Endothelial cell of umbilical vein (primary cell): ENCODE measurements around the gene KLK8. TPM values are rescaled to one million over a fixed set of nuclear protein-coding genes. Genes with fewer than 3 reads are reported as not detected.

Experiments used
- Bru-seq: library from RNA; stranded (reverse); fragments of 400-500 nt; gene quantifications from one replicate; lab custom pipeline; 2021; lab: Mats Ljungman, UMichigan
- BruChase-seq, 2 experiments: library from RNA; stranded (reverse); fragments of 400-500 nt; gene quantifications; one replicate each; lab custom pipeline; 2021; lab: Mats Ljungman, UMichigan
- BruUV-seq: library from RNA; stranded (reverse); fragments of 400-500 nt; replicated peaks from 2 replicates; lab custom pipeline; 2021; lab: Mats Ljungman, UMichigan
- CTCF ChIA-PET: fragments of 300-600, 350-600 bp; sonication (Branson Sonifier 250); formaldehyde crosslinking; loops from one replicate; lab custom pipeline; 2021; ENCODE audit warnings: antibody characterized with exemption, inconsistent platforms; lab: Charles Lee
- POLR2A ChIA-PET: fragments of 300-600, 350-600 bp; sonication (Branson Sonifier 250); formaldehyde crosslinking; loops from one replicate; lab custom pipeline; 2021; ENCODE audit warnings: antibody characterized with exemption, inconsistent platforms; lab: Charles Lee
- DNase-seq: peaks from one replicate; pipeline ENCODE4 v3.0.0-alpha.2; 2011; ENCODE audit warnings: low read depth, low spot score
- FAIRE-seq: peaks from 2 replicates; lab custom pipeline; 2011; peaks lifted over from hg19 to GRCh38; lab: Jason Lieb, UNC
- H2AFZ ChIP-seq: 2 replicates; pipeline ENCODE4 v1.6.0; 2012; ENCODE audit warnings: low read depth, low read length, control low read depth, inconsistent platforms
- H3K27ac ChIP-seq: 2 replicates; pipeline ENCODE4 v1.5.1; 2011; ENCODE audit warnings: low read depth, mild to moderate bottlenecking, control low read depth, low read length, moderate library complexity; ENCODE audit not compliant: insufficient read depth
- H3K27me3 ChIP-seq, 2 experiments: 2 replicates each; pipeline versions ENCODE4 v1.6.0 to v1.6.1; 2011; ENCODE audit warnings: low read length in 2 of 2, mixed read lengths in 1 of 2; ENCODE audit not compliant: control insufficient read depth in 2 of 2, insufficient read depth in 2 of 2
- H3K36me3 ChIP-seq, 2 experiments: 2 replicates in 1 of 2; 3 replicates in 1 of 2; pipeline ENCODE4 v1.5.1; 2011; ENCODE audit warnings: low read length in 2 of 2, mild to moderate bottlenecking in 1 of 2, moderate library complexity in 1 of 2; ENCODE audit not compliant: control insufficient read depth in 2 of 2, insufficient read depth in 2 of 2; ENCODE audit errors: extremely low read depth in 1 of 2
- H3K4me1 ChIP-seq: 3 replicates; pipeline ENCODE4 v1.5.1; 2011; ENCODE audit warnings: mild to moderate bottlenecking, low read length; ENCODE audit not compliant: control insufficient read depth, insufficient read depth; ENCODE audit errors: extremely low read depth
- H3K4me2 ChIP-seq: 2 replicates; pipeline ENCODE4 v1.6.1; 2011; ENCODE audit warnings: low read length, control low read depth, mixed read lengths; ENCODE audit not compliant: insufficient read depth
- H3K4me3 ChIP-seq, 3 experiments: fragments of 200-600 bp in 1 of 3; sonication (generic), shearing (Covaris generic) in 1 of 3; replicated peaks in 1 of 3; 2 replicates each; pipeline ENCODE4 v1.5.1; 2011 to 2016; ENCODE audit warnings: control low read depth in 3 of 3, low read length in 3 of 3, mild to moderate bottlenecking in 2 of 3, inconsistent platforms in 1 of 3, low read depth in 1 of 3, moderate library complexity in 1 of 3; ENCODE audit not compliant: insufficient read depth in 1 of 3
- H3K79me2 ChIP-seq: 2 replicates; pipeline ENCODE4 v1.6.0; 2012; ENCODE audit warnings: low read length, inconsistent platforms; ENCODE audit not compliant: control insufficient read depth, insufficient read depth
- H3K9ac ChIP-seq: replicated peaks from 2 replicates; pipeline ENCODE3; 2011; ENCODE audit warnings: low read length, control low read depth; ENCODE audit not compliant: insufficient read depth; ENCODE audit errors: extremely low read depth
- H3K9me1 ChIP-seq: replicated peaks from 3 replicates; pipeline ENCODE4 v1.6.0; 2011; ENCODE audit warnings: mild to moderate bottlenecking, low read length; ENCODE audit not compliant: control insufficient read depth, insufficient read depth; ENCODE audit errors: extremely low read depth
- H3K9me3 ChIP-seq: replicated peaks from 2 replicates; pipeline ENCODE4 v1.5.1; 2012; ENCODE audit warnings: low read length, inconsistent platforms; ENCODE audit not compliant: control insufficient read depth, insufficient read depth
- H4K20me1 ChIP-seq: replicated peaks from 2 replicates; pipeline ENCODE3; 2011; ENCODE audit warnings: mild to moderate bottlenecking, low read length; ENCODE audit not compliant: control insufficient read depth, insufficient read depth; ENCODE audit errors: extremely low read depth
- CTCF ChIP-seq, 2 donors: IDR thresholded peaks; 1 replicate in 1 of 2; 2 replicates in 1 of 2; pipeline ENCODE4 v1.5.1; 2011; ENCODE audit warnings: low read length in 2 of 2, mild to moderate bottlenecking in 2 of 2, moderate library complexity in 2 of 2, control low read depth in 1 of 2, inconsistent platforms in 1 of 2, low read depth in 1 of 2; ENCODE audit not compliant: insufficient read depth in 1 of 2; ENCODE audit errors: extremely low read depth in 1 of 2
- EZH2 ChIP-seq: IDR thresholded peaks from 2 replicates; pipeline ENCODE4 v1.6.1; 2012; ENCODE audit warnings: borderline replicate concordance, low read depth, mild to moderate bottlenecking, moderate library complexity, low read length, inconsistent platforms; ENCODE audit not compliant: severe bottlenecking
- FOS ChIP-seq: IDR thresholded peaks from 2 replicates; pipeline ENCODE4 v1.6.1; 2011; ENCODE audit warnings: mild to moderate bottlenecking, low read length, moderate library complexity, borderline replicate concordance; ENCODE audit not compliant: insufficient read depth
- GATA2 ChIP-seq: IDR thresholded peaks from 2 replicates; pipeline ENCODE4 v1.7.0; 2011; ENCODE audit warnings: low read depth, mild to moderate bottlenecking, moderate library complexity, mixed read lengths, low read length; ENCODE audit not compliant: insufficient read length, insufficient read depth
- JUN ChIP-seq: IDR thresholded peaks from 2 replicates; pipeline ENCODE4 v1.6.1; 2011; ENCODE audit warnings: borderline replicate concordance, low read depth; ENCODE audit not compliant: insufficient read length, insufficient read depth
- MAX ChIP-seq: IDR thresholded peaks from 2 replicates; pipeline ENCODE4 v1.6.1; 2011; ENCODE audit not compliant: insufficient read depth, insufficient read length
- MYC ChIP-seq: IDR thresholded peaks from one replicate; pipeline ENCODE4 v1.6.1; 2011; ENCODE audit warnings: mild to moderate bottlenecking, low read depth, low read length
- POLR2A ChIP-seq: IDR thresholded peaks from 2 replicates; pipeline ENCODE4 v1.6.1; 2012; ENCODE audit warnings: low read depth, mild to moderate bottlenecking, control low read depth, low read length
- POLR2AphosphoS5 ChIP-seq: IDR thresholded peaks from 2 replicates; pipeline ENCODE4 v1.6.1; 2012; ENCODE audit warnings: low read depth, mild to moderate bottlenecking, control low read depth, low read length, moderate library complexity; ENCODE audit not compliant: insufficient read depth
- dilution Hi-C: fragments of 300-500 bp; cut with MboI; formaldehyde crosslinking; loops from one replicate; pipeline ENCODE4 v1.15.0; 2019; ENCODE audit warnings: low sequenced_read_pairs; ENCODE audit not compliant: extremely low pct_ligation_motif_present
- intact Hi-C: fragments of 100-400 bp; cut with micrococcal nuclease; formaldehyde crosslinking; loops from one replicate; pipeline ENCODE4 v1.10.0; 2022
- long read RNA-seq: library from polyadenylated mRNA; stranded (forward); transcript quantifications from one replicate; pipeline ENCODE4 v2.0.0, GENCODE V29; 2021
- polyA minus RNA-seq, 3 experiments: library from RNA; depleted of rRNA, polyadenylated mRNA; stranded (reverse); fragments of >200 nt; gene quantifications; 1 replicate in 1 of 3; 2 replicates in 2 of 3; pipeline ENCODE4 v1.2.3, GENCODE V29; 2011
- polyA plus RNA-seq, 4 experiments: library from polyadenylated mRNA; depleted of rRNA in 3 of 4; stranded (reverse) in 3 of 4; unstranded in 1 of 4; fragments of >200 nt; gene quantifications; 2 replicates each; pipeline versions ENCODE4 v1.2.1 to v1.2.3, GENCODE V29; 2011 to 2012; ENCODE audit warnings: missing spikeins in 1 of 4
- total RNA-seq: library from RNA; stranded (reverse); gene quantifications from 2 replicates; pipeline ENCODE4 v1.2.3, GENCODE V29; 2021

The KLK8 gene
- total RNA-seq = not detected in 2 replicates
- polyA plus RNA-seq = not detected in 2 replicates
- not detected in 2 replicates for polyA plus RNA-seq (2011; cell fraction: cytosol; rRNA removed)
- not detected in 2 replicates for polyA plus RNA-seq (2011; cell fraction: nucleus; rRNA removed)
- polyA plus RNA-seq (2012) = not detected in 2 replicates
- not detected in 2 replicates for polyA minus RNA-seq
- not detected for polyA minus RNA-seq (2011; cell fraction: cytosol; rRNA and poly(A)+ RNA removed)
- not detected in 2 replicates for polyA minus RNA-seq (2011; cell fraction: nucleus; rRNA and poly(A)+ RNA removed)
- Bru-seq, nascent RNA = not detected
- not detected for BruChase-seq, experiment 1, labeled RNA remaining after a 6-hour chase
- not detected for BruChase-seq, experiment 2, labeled RNA remaining after a 2-hour chase
- long read RNA-seq = 0 reads

GRCh38 chr19:51001515-51001914 lies at the start of gene KLK8:
KLK8 (minus strand) TSS chr19:51001604; CDS start chr19:51001167, 437 bp downstream.
- ChIA-PET CTCF (no interaction called here), POLR2A (no interaction called here)
- Histone ChIP-seq H3K9me3 (no peaks in the 10 kb centered on the region), H3K79me2 (no peaks in the 10 kb centered on the region), H3K27ac (no peak within 1 kb of the TSS), H4K20me1 (no peaks in the 10 kb centered on the region), H3K4me2 (no peak within 1 kb of the TSS), H3K9ac (no peak within 1 kb of the TSS), H3K4me3 (no peak within 1 kb of the TSS), H3K27me3 (no peaks in the 10 kb centered on the region), H3K4me1 (no peaks in the 10 kb centered on the region), H2AFZ (no peak within 1 kb of the TSS), H3K36me3 (no peaks in the 10 kb centered on the region), H3K9me1 (no peaks in the 10 kb centered on the region)
- no peak for TF ChIP-seq EZH2
- TF ChIP-seq CTCF (IDR thresholded peaks at IDR 0.05; ENCODE audit: extremely low read depth in 1 of 2, insufficient read depth in 1 of 2, low read depth in 1 of 2, low read length in 2 of 2) = no peak
- TF ChIP-seq MAX = no peak
- no peak for TF ChIP-seq FOS
- no peak for TF ChIP-seq JUN
- no peak for TF ChIP-seq MYC
- no peak for TF ChIP-seq GATA2
- no peak for TF ChIP-seq POLR2A
- TF ChIP-seq POLR2AphosphoS5 = no peak
- no TSS peak for BruUV-seq
- FAIRE-seq (no peak), DNase-seq (no peak)
- dilution Hi-C loops (no loop called here), intact Hi-C loops (no loop called here)
